Measurements from ENCODE around the gene APOLD1.

Gene APOLD1

DNA sequence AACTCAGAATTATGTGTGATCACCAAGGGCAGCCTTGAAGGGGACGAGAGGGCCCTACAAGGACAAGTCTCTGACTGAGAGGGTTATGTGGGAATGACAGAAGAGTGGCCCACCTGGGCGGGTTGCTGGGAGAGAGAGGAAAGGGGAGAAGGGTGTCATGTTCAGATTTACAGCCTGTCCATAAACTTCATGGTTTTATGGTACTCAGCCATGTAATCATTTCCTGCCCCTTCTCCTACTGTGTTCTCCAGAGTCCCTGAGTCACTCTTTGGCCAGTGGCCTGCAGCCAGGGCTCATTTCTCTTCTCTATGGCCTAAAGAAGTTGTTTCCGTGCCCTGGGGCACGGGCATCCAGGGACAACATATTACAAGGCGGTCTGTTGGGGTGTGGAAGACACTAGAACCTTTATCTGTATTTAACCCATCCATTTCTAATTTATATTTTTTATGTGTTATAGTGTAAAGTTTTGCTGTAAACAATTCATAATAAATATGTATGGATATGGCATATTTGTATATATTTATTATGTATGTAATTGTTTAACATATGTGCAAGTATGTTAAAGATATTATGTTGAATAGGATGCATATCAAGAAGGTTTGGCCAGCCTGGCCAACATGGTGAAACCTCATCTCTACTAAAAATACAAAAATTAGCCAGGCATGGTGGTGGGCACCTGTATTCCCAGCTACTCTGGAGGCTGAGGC lies 54.6 kb downstream of the APOLD1 start:
- no peak for DNase-seq (ENCODE audit: low spot score)

DNA sequence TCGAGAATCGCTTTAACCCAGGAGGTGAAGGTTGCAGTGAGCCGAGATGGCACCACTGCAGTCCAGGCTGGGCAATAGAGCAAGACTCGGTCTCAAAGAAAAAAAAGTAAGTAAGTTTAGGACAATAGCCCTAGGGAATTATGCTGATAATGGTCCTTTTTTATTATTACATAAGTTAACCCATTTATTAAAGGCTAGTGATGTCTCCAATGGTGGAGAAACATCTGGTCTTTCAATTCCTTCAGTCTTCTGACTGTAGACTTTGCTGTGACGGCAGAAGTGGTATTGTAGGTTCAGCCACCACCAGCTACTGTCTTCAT lies 55.1 kb downstream of the APOLD1 start:
- no peak for DNase-seq (ENCODE audit: low spot score)
